HL-60 (cell line): ENCODE results near the gene ANKRD33B.

Experiments used
- DNase-seq, 2 experiments: peaks; one replicate each; pipeline ENCODE4 v3.0.0-alpha.2; 2010 to 2020; ENCODE audit warnings: low read depth in 1 of 2, low spot score in 1 of 2
- H3K27ac ChIP-seq: fragments of 250-450 bp; sonication (Bioruptor Pico); replicated peaks from 2 replicates; pipeline ENCODE4 v1.5.1; 2020; ENCODE audit warnings: mild to moderate bottlenecking, moderate library complexity
- H3K27me3 ChIP-seq: fragments of 250-450 bp; sonication (Bioruptor Pico); 2 replicates; pipeline ENCODE4 v1.5.1; 2021; ENCODE audit warnings: mild to moderate bottlenecking, moderate library complexity; ENCODE audit not compliant: insufficient read depth, poor library complexity, severe bottlenecking
- H3K4me3 ChIP-seq: replicated peaks from 2 replicates; pipeline ENCODE4 v1.5.1; 2011; ENCODE audit warnings: mild to moderate bottlenecking, control low read depth, low read length; ENCODE audit not compliant: insufficient read depth
- GABPA ChIP-seq: IDR thresholded peaks from 2 replicates; pipeline ENCODE4 v1.6.1; 2012; ENCODE audit warnings: low read depth
- POLR2AphosphoS5 ChIP-seq: IDR thresholded peaks from 2 replicates; pipeline ENCODE4 v1.6.1; 2012; ENCODE audit warnings: low read depth
- SPI1 ChIP-seq: IDR thresholded peaks from 2 replicates; pipeline ENCODE4 v1.6.1; 2012; ENCODE audit warnings: low read depth, mild to moderate bottlenecking, borderline replicate concordance
- TF ChIP-seq, protein P1 (sequence below): IDR thresholded peaks from one replicate; pipeline ENCODE4 v1.5.1; 2011; ENCODE audit warnings: low read length, control low read depth, inconsistent platforms; ENCODE audit not compliant: insufficient read depth
- TF ChIP-seq, protein P2 (sequence below): IDR thresholded peaks from 2 replicates; pipeline ENCODE4 v1.6.1; 2012; ENCODE audit warnings: low read depth; ENCODE audit not compliant: insufficient replicate concordance

The ANKRD33B gene

DNA sequence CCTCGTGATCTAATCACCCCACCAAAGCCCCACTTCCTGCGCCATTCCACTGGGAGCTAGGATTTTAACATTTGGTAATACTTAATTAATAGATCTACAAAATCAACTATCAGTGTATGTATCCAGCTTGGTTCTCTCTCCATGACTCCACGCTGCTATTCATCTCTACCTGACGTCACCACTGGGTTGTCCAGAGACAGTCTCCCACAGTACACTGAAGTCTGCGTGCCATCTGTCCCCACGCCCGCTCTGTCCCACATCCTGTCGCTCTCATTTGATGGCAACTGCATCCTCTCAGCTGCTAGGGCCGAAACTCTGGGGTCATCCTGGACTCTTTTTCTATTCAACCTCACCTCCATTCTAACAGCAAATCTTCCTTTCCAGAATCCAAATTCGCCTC lies 53.2 kb downstream of the ANKRD33B start:
- no peaks in the 10 kb centered on the region for H3K27me3 ChIP-seq
- DNase-seq, result no peak
- H3K4me3 ChIP-seq, result no peak overlapping the region
- no peak overlapping the region for H3K27ac ChIP-seq
- TF ChIP-seq, protein P1, sequence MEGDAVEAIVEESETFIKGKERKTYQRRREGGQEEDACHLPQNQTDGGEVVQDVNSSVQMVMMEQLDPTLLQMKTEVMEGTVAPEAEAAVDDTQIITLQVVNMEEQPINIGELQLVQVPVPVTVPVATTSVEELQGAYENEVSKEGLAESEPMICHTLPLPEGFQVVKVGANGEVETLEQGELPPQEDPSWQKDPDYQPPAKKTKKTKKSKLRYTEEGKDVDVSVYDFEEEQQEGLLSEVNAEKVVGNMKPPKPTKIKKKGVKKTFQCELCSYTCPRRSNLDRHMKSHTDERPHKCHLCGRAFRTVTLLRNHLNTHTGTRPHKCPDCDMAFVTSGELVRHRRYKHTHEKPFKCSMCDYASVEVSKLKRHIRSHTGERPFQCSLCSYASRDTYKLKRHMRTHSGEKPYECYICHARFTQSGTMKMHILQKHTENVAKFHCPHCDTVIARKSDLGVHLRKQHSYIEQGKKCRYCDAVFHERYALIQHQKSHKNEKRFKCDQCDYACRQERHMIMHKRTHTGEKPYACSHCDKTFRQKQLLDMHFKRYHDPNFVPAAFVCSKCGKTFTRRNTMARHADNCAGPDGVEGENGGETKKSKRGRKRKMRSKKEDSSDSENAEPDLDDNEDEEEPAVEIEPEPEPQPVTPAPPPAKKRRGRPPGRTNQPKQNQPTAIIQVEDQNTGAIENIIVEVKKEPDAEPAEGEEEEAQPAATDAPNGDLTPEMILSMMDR, result no peak

DNA sequence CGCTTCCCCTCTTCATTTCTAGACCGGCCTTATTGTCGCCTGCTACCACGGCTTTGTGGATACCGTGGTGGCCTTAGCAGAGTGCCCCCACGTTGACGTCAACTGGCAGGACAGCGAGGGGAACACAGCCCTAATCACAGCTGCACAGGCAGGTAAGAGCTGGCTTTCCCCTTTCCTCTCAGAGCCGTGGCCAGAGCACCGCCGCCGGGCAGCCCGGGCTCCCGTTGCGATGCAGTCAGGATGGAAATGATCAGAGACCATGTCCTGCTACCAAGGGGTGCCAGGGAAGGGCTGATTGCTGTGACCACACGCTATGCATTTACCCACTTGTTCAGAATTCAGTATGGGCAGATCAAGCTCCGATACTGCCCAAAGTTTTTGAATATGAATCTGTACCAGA lies 54.4 kb downstream of the ANKRD33B start:
- H3K27me3 ChIP-seq, result no peaks in the 10 kb centered on the region
- H3K4me3 ChIP-seq, result no peak overlapping the region
- TF ChIP-seq, protein P2, sequence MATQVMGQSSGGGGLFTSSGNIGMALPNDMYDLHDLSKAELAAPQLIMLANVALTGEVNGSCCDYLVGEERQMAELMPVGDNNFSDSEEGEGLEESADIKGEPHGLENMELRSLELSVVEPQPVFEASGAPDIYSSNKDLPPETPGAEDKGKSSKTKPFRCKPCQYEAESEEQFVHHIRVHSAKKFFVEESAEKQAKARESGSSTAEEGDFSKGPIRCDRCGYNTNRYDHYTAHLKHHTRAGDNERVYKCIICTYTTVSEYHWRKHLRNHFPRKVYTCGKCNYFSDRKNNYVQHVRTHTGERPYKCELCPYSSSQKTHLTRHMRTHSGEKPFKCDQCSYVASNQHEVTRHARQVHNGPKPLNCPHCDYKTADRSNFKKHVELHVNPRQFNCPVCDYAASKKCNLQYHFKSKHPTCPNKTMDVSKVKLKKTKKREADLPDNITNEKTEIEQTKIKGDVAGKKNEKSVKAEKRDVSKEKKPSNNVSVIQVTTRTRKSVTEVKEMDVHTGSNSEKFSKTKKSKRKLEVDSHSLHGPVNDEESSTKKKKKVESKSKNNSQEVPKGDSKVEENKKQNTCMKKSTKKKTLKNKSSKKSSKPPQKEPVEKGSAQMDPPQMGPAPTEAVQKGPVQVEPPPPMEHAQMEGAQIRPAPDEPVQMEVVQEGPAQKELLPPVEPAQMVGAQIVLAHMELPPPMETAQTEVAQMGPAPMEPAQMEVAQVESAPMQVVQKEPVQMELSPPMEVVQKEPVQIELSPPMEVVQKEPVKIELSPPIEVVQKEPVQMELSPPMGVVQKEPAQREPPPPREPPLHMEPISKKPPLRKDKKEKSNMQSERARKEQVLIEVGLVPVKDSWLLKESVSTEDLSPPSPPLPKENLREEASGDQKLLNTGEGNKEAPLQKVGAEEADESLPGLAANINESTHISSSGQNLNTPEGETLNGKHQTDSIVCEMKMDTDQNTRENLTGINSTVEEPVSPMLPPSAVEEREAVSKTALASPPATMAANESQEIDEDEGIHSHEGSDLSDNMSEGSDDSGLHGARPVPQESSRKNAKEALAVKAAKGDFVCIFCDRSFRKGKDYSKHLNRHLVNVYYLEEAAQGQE, result no peak
- TF ChIP-seq POLR2AphosphoS5 (no peak), SPI1 (no peak), GABPA (no peak)
- TF ChIP-seq, protein P1, result no peak
- DNase-seq, result no peak
- no peak overlapping the region for H3K27ac ChIP-seq

DNA sequence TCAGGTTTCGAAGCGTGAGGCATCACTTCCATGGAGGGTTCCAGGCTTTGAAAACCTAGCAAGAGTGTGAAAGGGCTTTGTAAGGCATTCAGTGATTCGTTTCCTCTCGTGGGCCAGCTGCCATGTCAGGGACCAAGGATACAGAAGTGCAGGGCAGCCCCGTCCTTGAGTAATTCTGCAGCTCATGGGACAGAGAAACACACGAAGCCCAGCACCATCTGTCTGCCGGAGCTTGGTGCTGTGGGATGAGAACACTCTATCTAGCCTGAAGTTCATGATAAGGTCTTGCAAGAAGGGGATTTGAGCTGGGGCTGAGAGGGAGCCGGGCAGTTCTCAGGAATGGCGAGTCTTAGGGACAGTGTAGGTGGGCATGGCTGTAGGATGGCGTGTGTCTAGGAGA lies 55.8 kb downstream of the ANKRD33B start:
- no peaks in the 10 kb centered on the region for H3K27me3 ChIP-seq
- no peak overlapping the region for H3K4me3 ChIP-seq
- no peak overlapping the region for H3K27ac ChIP-seq
- DNase-seq, result no peak
- no peak for TF ChIP-seq GABPA
- TF ChIP-seq, protein P1, result no peak
- TF ChIP-seq POLR2AphosphoS5, result no peak
- TF ChIP-seq, protein P2, result no peak
- no peak for TF ChIP-seq SPI1

DNA sequence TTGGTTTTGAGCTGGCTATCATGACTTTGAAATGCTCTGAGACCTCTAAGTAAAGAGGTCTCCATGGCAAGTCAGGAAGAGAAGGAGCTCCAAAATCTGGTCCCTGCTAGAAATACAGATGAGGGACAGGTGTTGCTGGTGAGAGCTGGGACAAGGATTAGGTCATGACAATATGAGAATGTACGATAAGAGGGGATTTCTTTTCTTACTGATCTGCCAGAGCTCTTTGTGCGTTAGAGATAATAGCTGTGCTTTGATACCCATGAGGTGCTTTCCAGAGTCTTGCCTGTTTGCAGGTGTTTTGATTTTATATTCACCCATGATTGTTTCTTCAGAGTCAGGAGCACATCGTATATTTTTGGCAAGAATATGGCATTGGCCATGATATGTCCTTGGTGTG lies 56.5 kb downstream of the ANKRD33B start:
- H3K27ac ChIP-seq, result no peak overlapping the region
- DNase-seq, result no peak
- no peaks in the 10 kb centered on the region for H3K27me3 ChIP-seq
- TF ChIP-seq SPI1, result no peak
- TF ChIP-seq, protein P2, result no peak
- TF ChIP-seq, protein P1, result no peak
- no peak for TF ChIP-seq POLR2AphosphoS5
- no peak for TF ChIP-seq GABPA
- no peak overlapping the region for H3K4me3 ChIP-seq
